ENCODE measurements around the gene B4GALT6.

B4GALT6 gene

DNA sequence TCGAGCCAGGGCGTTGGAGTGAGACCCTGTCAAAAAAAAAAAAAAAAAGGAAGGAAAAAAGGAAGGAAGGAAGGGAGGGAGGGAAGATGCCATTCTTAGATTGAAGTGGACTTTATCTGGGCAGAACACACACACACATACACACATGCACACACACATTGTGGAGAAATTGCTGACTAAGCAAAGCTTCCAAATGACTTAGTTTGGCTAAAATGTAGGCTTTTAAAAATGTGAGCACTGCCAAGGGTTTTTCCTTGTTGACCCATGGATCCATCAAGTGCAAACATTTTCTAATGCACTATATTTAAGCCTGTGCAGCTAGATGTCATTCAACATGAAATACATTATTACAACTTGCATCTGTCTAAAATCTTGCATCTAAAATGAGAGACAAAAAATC, 93.3 kb downstream of the B4GALT6 start:
- no peak for DNase-seq

DNA sequence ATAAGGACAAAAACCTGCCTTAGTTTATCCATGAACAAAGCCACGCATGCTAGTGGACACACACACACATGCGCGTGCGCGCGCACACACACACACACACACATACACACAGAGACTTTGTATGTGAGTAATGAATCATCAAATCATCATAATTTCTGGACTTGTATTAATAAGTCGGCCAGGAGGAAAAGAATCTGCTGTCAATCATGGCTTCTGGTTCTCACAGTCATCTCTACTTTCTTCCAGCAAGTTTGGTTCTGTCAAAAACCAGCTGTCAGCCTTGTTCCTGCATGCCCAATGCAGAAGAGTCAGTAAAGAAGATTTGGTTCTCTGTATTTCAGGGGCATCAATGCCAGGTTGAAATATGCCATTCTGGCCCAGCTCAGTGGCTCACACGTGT, 93.8 kb downstream of the B4GALT6 start:
- no peak for DNase-seq

DNA sequence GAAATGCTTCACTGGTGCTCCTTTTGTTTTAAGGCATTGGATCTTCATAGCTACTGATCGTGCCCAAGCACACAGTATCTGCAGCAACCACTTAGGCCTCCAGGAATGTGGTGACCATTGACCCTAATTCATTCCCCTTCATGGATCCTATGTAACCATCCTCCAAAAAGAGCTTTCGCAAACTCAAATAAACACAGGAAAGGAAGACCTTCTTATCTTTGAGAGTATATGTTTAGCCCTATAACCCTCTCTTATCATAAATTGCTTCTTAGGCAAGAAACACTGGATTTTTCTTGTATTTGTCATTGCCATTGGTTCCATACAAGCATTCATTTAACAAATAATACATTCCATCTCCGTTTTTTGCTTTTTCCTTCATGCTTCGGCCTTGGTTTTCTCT, 96.9 kb downstream of the B4GALT6 start:
- DNase-seq: no peak

DNA sequence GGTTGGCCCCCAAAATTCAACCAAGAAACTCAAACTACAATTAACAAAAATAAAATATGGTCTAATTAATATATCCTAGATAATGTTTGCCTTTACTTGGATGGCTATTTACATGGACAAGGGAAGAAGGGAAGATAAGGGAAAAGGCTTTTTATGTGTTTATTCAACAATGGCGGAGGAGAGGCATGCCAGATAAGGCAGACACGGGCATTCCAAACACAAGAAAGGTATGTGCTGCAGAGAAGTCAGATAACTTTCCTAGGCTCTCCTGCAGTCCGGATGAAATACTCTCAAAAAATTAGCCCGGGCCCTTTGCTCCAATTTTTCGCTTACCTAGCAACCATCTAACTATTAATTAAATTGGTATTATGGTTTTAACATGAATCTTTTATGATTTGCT, 97.8 kb downstream of the B4GALT6 start:
- DNase-seq: no peak

DNA sequence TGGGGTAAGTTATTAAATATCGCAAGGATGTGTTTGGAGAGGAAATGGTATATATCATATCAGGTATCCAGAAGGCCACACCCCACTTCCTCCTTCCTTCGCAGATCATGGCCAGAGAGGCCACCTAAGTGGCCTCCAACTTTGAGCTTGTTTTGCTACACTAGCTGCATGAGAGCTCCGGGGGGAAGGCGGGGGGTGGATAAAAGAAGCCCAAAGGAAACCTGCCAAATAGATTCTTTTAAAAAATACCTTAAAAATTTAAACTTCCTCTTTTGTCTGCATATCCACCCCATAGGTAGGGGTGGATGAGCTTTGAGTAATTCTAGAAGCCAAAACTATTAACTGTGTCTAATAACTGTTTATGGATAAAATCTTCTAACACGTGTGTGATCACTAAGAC, 98.4 kb downstream of the B4GALT6 start:
- no peak for DNase-seq

DNA sequence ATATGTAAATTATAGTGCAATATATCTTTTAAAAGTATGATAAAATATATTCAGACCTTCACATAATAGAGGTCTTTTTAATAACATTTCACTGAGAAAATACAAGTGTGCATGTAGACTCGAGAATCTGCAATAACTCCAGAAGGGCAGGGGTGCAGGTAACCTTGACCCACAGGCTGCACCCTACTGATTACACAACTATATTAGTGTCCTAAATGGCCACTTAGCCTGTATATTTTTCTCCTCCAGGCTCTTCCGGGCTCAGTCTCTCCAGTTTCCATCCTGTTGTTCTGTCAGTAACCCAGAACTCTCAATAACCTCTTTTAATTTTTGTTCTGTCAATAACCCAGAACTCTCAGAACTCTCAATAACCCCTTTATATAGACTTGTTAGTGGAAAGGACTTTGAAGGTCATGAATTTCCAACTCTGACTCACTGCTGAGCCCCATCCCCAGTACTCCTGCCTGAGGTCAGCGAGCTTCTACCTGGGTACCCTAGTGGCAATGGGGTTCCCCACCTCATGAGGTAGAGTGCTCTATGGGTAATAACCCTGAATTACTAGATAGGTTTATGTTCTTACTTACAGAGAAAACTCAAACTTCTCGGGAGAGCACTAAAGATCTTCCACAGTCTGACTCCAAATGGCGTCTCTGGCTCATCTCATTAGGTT, 101.1 kb downstream of the B4GALT6 start:
- no peak for DNase-seq

DNA sequence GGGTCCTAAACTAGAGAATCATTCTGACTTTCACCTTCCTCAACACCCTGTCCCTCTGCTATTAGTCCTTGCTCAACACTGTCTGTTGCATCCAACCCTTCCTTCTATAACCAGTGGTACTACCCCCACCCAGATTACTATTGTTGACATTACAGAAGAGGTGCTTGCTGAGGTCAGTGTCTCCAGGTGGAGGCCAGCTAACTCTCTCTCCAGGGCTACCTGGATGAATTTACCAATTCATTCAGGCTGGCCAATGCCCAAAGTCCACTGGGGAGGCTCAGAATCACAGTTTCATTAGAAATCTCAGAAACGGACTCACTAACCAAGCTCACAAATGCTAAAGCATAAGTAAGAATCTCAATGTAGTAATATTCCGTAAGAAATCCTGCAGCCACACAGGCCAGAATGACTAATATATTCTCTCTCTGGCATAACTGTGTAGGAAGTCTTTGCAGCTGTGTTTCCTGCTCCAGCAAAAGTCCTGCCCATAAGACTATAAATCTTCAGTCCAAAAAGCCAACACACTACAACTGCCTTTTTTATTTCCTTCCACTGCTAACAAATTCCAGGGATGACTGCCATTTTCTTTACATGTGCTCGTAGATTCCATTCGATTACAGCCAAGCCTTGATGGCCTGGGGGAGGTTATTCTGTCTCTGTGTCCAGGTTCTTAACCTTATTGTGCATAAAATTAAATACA, 102.7 kb downstream of the B4GALT6 start:
- no peak for DNase-seq

DNA sequence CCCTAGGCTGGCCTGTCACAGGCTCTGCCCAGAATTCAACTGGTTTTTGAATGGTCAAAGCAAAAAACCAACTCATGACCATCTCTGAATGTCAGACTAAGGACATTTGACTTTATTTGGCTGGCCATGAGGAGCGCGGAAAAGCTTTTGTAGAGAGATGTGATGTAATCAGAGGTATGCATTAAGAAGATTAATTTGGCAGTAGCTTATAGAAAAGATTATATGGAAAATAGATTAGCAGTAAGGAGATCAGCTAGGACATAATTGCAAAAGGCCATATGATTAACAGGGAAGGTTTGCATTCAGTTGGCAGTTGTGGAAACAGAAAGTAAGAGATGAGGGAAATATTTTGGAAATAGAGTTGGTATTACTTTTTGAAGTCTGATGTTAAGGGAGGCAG, 105.0 kb downstream of the B4GALT6 start:
- DNase-seq: no peak

DNA sequence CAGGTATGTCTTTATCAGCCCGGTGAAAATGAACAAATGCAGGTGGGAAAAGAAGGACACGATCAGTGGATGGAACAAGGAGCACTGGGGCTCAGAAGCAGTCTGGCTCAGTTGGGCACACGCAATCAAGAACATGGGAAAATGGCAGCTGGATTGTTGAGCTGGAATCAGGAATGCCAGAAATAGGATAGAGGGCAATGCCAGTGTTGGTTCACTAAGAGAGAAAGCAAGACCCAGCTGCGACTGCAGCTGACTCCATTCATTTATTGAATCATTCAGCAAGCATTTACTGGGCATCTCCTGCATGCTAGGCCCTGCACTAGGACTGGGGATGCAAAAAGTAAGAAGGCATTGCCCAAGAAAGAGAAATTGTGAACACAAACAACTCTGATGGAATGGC, 106.3 kb downstream of the B4GALT6 start:
- no peak for DNase-seq

DNA sequence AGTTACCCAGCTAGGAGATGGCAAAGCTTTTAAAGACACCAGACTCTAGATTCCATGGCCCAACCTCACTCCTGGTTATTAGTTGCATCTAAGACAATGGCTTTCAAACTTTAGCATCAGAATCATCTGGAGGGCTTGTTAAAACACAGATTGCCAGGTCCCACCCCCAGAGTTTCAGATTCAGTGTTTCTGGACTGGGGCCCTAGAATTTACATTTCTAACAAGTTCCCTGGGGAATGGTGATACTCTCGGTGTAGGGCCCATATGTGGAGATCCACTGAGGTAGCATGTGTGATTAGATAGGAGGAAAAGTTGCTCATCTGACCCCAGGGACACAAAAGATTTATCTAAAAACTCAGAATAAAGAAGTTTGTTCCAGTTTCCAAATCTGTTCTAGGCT, 107.2 kb downstream of the B4GALT6 start:
- DNase-seq: no peak

DNA sequence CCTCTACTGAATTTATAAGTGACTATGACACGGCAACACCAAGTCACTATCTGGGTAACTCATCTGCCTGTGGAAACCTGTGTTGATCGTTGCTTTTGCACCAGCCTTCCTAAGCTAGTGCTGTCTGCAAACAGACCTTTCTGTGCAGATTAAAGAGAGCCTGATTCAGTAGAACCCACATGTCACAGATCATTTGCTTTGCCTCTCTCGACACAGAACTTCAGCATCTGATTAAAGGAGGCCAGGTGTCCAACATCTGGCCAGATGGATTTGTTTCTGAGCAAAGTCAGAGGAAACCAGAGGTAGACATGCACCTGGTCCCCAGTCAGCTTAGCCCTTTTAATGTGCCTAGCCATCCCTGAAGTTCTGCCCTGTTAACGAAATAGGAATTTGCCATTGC, 107.7 kb downstream of the B4GALT6 start:
- no peak for DNase-seq

DNA sequence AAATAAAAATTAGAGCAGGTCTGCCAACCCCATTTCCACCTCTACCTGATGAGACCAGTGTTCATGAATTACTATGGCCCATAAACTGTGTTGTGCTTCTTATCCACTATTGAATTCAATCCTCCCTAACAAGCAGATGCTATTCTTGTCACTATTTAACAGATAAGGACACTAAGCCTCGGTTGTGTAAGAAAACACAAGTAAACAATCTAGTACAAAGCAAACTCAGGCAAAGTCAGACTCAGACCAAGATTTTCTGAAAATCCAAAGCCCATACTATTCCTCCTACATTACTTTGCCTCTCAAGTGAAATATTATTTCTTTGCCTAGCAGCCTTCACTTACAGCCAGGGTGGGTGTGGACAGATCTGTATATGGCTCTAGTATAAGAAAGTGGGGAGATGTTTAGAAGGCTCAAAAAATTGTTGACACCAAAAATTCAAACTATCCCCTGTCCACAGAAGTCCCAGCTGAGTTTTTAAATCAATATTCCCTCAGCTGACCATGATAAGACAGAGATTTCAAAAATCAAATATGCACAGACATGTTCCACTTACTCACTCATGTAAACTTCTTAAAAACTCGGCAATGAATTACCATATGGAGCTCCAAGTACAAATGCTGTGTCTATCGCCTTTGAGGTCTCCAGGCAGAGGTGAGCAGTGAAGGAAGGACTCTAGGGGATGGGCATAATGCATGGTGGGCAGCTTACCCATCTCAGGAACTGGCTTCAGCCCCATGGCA, 108.7 kb downstream of the B4GALT6 start:
- DNase-seq: no peak

DNA sequence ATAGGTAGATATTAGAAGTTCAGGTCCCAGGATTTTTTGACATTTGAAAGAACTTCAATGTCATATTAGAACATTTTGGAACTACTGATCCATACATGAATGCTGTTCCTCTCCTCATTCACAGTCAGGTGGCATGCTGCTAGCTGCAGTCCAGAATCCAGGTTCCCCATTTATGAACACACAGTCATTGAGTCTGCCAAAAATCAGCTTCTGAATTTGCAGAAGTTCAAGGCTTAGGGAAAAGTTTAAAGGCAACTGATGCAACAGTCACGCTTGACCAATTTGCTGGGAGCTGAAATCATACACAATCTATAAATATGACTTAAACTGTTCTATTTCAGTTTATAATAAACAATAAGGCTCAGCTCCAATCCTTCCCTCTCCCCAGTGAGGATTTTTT, 110.0 kb downstream of the B4GALT6 start:
- no peak for DNase-seq

All from hematopoietic multipotent progenitor cell treated with erythropoietin and hydrocortisone succinate and interleukin-3 and kit ligand, for 8 days (in vitro differentiated cells).